Ramos (cell line): Measurements from ENCODE around the gene DENND5A.
"Not testable (repeated sequence)": the region's sequence is repeated elsewhere in the genome, so short reads cannot be mapped to it uniquely, and the experiment has no call there.

Experiments used
- in situ Hi-C: fragments of 300-500 bp; cut with MboI; formaldehyde crosslinking; loops from one replicate; pipeline ENCODE4 v1.14.3; 2022; ENCODE audit warnings: low sequenced_read_pairs; ENCODE audit not compliant: unreplicated experiment

DENND5A gene

DNA sequence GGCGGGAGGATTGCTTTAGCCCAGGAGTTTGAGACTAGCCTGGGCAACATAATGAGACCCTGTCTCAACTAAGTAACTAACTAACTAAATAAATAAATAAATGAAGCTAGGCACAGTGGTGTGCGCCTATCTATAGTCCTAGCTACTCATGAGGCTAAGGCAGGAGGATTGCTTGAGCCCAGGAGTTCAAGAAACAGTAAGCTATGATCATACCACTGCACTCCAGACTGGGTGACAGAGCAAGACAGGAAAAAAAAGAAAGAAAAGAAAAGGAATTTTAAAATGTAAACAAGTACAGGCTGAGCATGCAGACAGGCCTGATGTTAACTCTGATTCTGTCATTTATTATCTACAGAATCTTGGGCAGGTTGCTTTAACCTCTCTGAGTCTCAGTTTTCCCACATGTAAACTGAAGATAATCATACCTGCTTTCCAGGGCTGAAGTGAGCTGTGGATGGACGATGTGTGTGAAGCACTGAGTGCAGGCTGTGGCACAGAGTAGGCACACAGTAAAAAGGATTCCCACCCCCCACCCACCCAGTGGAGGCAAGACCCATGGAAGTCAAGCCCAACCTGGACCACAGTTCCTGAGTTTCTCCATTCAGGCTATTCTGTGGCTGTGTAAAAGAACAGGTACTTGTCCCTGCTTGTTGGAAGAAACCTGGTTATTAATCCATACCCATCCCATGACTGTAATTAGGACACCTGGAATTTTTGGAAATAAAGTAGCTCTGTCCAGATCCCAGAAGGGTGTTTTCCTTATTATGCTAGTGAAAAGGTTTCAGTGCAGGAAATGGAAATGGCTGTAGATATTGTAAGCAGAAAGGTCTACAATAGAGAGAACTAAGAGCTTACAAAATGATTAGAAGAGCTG lies 155.1 kb downstream of the DENND5A start:
- in situ Hi-C loops: no loop called here

DNA sequence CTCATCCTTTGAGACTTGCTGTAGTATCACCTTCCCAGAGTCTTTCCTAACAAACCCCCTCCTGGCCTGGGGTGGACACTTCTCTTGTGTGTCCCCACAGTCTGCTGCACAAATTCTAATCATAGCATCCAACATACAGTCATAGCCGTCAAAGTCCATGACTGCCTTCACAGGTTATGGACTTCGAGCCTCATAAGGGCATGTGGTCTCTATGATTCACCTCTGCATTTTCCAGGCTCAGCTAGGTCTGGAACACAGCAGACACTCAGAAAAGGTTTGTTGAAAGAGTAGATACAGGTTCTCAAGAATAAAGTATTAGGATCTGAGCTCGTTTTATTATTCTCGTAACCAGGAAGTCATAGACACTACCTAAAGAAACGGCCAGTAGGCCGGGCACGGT lies 160.6 kb downstream of the DENND5A start:
- in situ Hi-C loops: no loop called here

- in situ Hi-C loops: no loop called here
Observed at GRCh38 chr11:9103542-9104276, 161.4 kb downstream of the DENND5A start.

DNA sequence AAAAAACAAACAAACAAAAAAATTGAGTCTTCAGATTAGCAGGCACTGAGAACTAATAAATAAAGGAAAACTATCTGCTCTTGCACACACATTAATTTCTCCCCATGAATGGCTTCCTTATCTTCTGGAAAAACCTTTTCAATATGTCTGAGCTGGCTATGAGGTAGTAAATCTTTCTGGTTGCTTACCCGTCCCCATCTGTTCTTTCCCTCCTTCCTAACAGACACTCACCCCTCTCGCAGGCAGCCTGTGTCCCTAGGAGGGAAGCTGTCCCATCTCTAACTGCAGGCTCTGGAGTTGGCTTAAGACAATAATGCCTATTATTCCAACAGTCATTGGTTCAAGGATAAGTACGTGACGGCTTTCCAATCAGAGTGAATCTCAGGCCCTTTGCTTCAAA lies 165.5 kb downstream of the DENND5A start:
- in situ Hi-C loops: no loop called here

GRCh38 chr11:9098455-9098854 lies 166.7 kb downstream of the DENND5A start:
- in situ Hi-C loops: not testable (repeated sequence)

GRCh38 chr11:9097186-9097943 lies 167.8 kb downstream of the DENND5A start:
- in situ Hi-C loops: not testable (repeated sequence)

- in situ Hi-C loops: no loop called here
Observed at GRCh38 chr11:9096427-9096826, 168.7 kb downstream of the DENND5A start.

GRCh38 chr11:9095421-9095820 lies 169.7 kb downstream of the DENND5A start:
- in situ Hi-C loops: no loop called here

- in situ Hi-C loops: no loop called here
Observed at GRCh38 chr11:9094420-9094819, 170.7 kb downstream of the DENND5A start.

GRCh38 chr11:9092853-9093778 lies 172.0 kb downstream of the DENND5A start:
- in situ Hi-C loops: no loop called here

- in situ Hi-C loops: no loop called here
Observed at GRCh38 chr11:9092072-9092471, 173.1 kb downstream of the DENND5A start.

DNA sequence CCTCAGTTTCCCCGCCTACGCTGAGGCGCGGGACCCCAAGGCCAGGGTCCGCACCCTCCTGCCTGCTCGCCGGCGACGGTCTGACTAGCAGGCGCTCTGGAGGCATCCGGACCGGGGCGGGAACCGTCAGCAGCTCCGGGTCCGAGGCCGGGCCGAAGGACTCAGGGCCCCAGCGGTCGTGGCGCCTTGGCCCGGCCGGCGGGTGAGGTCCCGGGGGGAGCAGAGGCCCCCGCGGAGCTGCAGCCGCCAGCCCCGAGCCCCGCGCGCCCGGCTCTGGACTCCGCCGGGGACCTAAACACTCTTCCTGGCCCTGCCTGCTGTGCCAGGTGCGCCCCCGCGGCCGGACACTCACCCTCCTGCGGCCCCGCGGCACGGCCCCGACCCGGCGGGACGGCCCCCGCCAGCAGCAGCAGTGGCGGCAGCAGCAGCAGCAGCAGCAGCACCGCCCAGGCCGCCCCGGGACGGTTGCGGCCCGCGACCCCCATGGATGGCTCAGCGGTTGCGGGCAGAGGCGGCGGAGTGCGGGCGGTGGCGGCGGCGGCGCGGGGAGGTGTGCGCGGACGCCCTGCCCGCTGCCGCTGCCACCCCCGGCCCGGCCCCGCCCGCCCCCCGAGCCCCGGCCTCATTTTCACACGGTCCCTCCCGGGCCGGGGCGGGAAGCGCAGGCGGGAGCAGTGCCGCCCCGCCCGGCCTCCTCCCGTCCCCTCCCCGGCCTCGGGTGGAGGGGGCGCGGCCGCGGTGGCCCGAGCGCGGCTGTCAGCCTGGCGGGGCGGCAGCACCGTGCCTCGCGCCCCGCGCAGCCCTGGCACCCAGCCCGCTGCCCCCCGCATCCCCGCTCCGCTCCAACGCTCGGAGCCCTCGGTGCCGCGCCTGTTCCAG lies 173.9 kb downstream of the DENND5A start, which contains the start of gene SCUBE2:
Gene SCUBE2 (minus strand): TSS at position 556 of the 879 bp plus-strand sequence. CDS start 71 bp downstream, at position 485.
- in situ Hi-C loops: no loop called here

DNA sequence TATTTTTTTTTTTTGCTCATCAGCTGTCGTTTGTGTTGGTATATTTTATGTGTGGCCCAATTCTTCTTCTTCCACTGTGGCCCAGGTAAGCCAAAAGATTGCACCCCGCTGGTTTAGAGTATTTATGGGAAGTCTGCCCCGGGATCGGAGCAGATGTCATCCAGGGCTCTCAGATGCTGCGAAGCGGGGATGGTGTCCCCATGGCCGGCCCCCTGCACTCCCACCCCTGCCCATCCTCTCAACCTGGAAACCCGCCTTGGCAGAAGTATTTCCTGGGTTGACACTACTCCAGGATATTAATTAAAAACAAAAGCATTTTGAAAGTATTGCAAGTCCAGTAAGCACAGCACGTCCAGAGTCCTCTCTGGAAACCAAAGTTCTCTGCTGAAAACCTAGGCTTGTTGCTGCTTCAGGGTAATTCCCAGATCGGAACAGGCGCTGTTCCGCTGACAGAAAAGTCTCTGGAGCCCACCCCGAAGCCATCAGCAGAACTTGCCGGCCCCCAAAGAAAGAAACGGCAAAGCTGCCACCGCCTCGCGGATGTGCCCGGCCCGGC lies 174.6 kb downstream of the DENND5A start:
- in situ Hi-C loops: no loop called here

- in situ Hi-C loops: no loop called here
Observed at GRCh38 chr11:9089636-9090035, 175.5 kb downstream of the DENND5A start.

DNA sequence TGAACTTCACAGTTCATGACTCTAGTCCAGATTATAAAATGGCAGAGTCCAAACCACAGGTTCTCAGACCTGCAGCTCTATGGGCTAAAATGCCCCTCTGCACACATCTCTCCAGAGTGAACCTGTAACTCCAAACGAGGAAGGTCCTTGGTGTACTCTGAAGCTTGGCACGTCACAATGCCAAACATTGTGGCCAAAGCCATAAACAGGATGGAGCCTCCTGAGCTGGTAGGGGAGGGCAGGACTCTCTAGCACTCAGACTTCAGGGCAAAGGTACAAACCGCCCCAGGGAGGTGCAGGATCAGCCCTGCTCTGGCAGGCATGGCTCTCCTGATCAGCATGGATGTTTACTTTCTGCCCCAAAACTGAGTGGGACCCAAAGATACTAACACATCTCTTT lies 176.1 kb downstream of the DENND5A start:
- in situ Hi-C loops: no loop called here
